PC-9 (cell line): Measurements from ENCODE around the gene WDR27. TPM values are rescaled to one million over a fixed set of nuclear protein-coding genes. Genes with fewer than 3 reads are reported as not detected.

Experiments used
- BruUV-seq: library from RNA; stranded (reverse); fragments of 400-500 nt; replicated peaks from 2 replicates; lab custom pipeline; 2021; lab: Mats Ljungman, UMichigan
- CTCF ChIA-PET: fragments of 300-600 bp; sonication (Branson Sonifier 250); formaldehyde crosslinking; loops from one replicate; lab custom pipeline; 2022; ENCODE audit warnings: antibody characterized with exemption; lab: Charles Lee
- POLR2A ChIA-PET: fragments of 300-600 bp; sonication (Branson Sonifier 250); formaldehyde crosslinking; loops from one replicate; lab custom pipeline; 2022; ENCODE audit warnings: antibody characterized with exemption; ENCODE audit not compliant: unreplicated experiment; lab: Charles Lee
- DNase-seq, 2 experiments: peaks; one replicate each; pipeline versions ENCODE4 v3.0.0 to v3.0.0-alpha.2; 2015 to 2022; ENCODE audit warnings: mixed read lengths in 1 of 2
- H2AFZ ChIP-seq: fragments of 200-600 bp; sonication (generic); 2 replicates; pipeline ENCODE4 v1.8.1; 2017; ENCODE audit warnings: antibody characterized with exemption
- H3F3A ChIP-seq: fragments of 200-600 bp; sonication (generic); 2 replicates; pipeline ENCODE4 v1.8.1; 2017; ENCODE audit warnings: antibody characterized with exemption, mild to moderate bottlenecking, low read depth; ENCODE audit not compliant: insufficient read depth
- H3K27ac ChIP-seq: fragments of 200-600 bp; sonication (generic); 2 replicates; pipeline ENCODE4 v1.6.1; 2016; ENCODE audit warnings: mixed run types
- H3K27me3 ChIP-seq: fragments of 200-600 bp; sonication (generic); 2 replicates; pipeline ENCODE4 v1.6.1; 2016; ENCODE audit warnings: low read depth, mixed run types; ENCODE audit not compliant: insufficient read depth
- H3K36me3 ChIP-seq: fragments of 200-600 bp; sonication (generic); 2 replicates; pipeline ENCODE4 v1.6.1; 2016; ENCODE audit warnings: low read depth, mixed run types
- H3K4me1 ChIP-seq: fragments of 200-600 bp; sonication (generic); replicated peaks from 2 replicates; pipeline ENCODE4 v1.6.1; 2016; ENCODE audit warnings: mixed run types; ENCODE audit not compliant: insufficient read depth
- H3K4me2 ChIP-seq: fragments of 200-600 bp; sonication (generic); 2 replicates; pipeline ENCODE4 v1.6.1; 2017; ENCODE audit warnings: mixed run types
- H3K4me3 ChIP-seq: fragments of 200-600 bp; sonication (generic); 2 replicates; pipeline ENCODE4 v1.6.1; 2016; ENCODE audit warnings: mixed run types
- H3K79me2 ChIP-seq: fragments of 200-600 bp; sonication (generic); 2 replicates; pipeline ENCODE4 v1.6.1; 2017; ENCODE audit warnings: low read depth, mixed run types
- H3K9me2 ChIP-seq: fragments of 200-600 bp; sonication (generic); 2 replicates; pipeline ENCODE4 v1.8.1; 2017; ENCODE audit warnings: mild to moderate bottlenecking; ENCODE audit not compliant: insufficient read depth
- H3K9me3 ChIP-seq: fragments of 200-600 bp; sonication (generic); 2 replicates; pipeline ENCODE4 v1.8.1; 2016; ENCODE audit warnings: low read depth; ENCODE audit not compliant: insufficient read depth
- H4K20me1 ChIP-seq: fragments of 200-600 bp; sonication (generic); 2 replicates; pipeline ENCODE4 v1.8.1; 2017; ENCODE audit not compliant: insufficient read depth
- EZH2 ChIP-seq: fragments of 200-600 bp; sonication (generic); IDR thresholded peaks from 2 replicates; pipeline ENCODE4 v1.8.0; 2017; ENCODE audit warnings: antibody characterized with exemption, low read depth
- intact Hi-C: fragments of 100-400 bp; cut with micrococcal nuclease; formaldehyde crosslinking; loops from one replicate; pipeline ENCODE4 v1.10.0; 2022; ENCODE audit not compliant: unreplicated experiment
- total RNA-seq: library from RNA; stranded (reverse); gene quantifications from 2 replicates; pipeline ENCODE4 v1.2.3, GENCODE V29; 2021
- TF ChIP-seq, protein P1 (sequence below): fragments of 200-600 bp; sonication (generic); conservative IDR thresholded peaks from 2 replicates; pipeline ENCODE4 v1.6.1; 2017; ENCODE audit warnings: mixed run types, antibody characterized with exemption, mild to moderate bottlenecking, moderate library complexity

The WDR27 gene
- total RNA-seq, 1 experiment from 2014 or later = 54.2 TPM

- H3K9me2 ChIP-seq = no peaks in the 10 kb centered on the region
- TF ChIP-seq, protein P1, sequence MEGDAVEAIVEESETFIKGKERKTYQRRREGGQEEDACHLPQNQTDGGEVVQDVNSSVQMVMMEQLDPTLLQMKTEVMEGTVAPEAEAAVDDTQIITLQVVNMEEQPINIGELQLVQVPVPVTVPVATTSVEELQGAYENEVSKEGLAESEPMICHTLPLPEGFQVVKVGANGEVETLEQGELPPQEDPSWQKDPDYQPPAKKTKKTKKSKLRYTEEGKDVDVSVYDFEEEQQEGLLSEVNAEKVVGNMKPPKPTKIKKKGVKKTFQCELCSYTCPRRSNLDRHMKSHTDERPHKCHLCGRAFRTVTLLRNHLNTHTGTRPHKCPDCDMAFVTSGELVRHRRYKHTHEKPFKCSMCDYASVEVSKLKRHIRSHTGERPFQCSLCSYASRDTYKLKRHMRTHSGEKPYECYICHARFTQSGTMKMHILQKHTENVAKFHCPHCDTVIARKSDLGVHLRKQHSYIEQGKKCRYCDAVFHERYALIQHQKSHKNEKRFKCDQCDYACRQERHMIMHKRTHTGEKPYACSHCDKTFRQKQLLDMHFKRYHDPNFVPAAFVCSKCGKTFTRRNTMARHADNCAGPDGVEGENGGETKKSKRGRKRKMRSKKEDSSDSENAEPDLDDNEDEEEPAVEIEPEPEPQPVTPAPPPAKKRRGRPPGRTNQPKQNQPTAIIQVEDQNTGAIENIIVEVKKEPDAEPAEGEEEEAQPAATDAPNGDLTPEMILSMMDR = no peak
- no peak for TF ChIP-seq EZH2
- no peaks in the 10 kb centered on the region for H3F3A ChIP-seq
- H4K20me1 ChIP-seq = no peaks in the 10 kb centered on the region
- H3K4me3 ChIP-seq = no peak overlapping the region
- no peaks in the 10 kb centered on the region for H3K36me3 ChIP-seq
- H3K9me3 ChIP-seq = no peaks in the 10 kb centered on the region
- H3K79me2 ChIP-seq = no peaks in the 10 kb centered on the region
- POLR2A ChIA-PET = no interaction called here
- H3K27ac ChIP-seq = no peak overlapping the region
- DNase-seq = no peak
- H3K4me1 ChIP-seq = no peaks in the 10 kb centered on the region
- no peak overlapping the region for H2AFZ ChIP-seq
- CTCF ChIA-PET = no interaction called here
- no peak overlapping the region for H3K4me2 ChIP-seq
- intact Hi-C loops = no loop called here
- H3K27me3 ChIP-seq = no peaks in the 10 kb centered on the region
- BruUV-seq = no TSS peak
These were observed 40.5 kb downstream of the WDR27 start for GRCh38 chr6:169661391-169661756.

- Histone ChIP-seq H4K20me1 (no peaks in the 10 kb centered on the region), H3K27me3 (no peaks in the 10 kb centered on the region), H3K36me3 (no peaks in the 10 kb centered on the region), H3K9me3 (no peaks in the 10 kb centered on the region), H3F3A (no peaks in the 10 kb centered on the region), H3K4me3 (no peak overlapping the region), H3K4me1 (no peaks in the 10 kb centered on the region), H3K27ac (no peak overlapping the region), H2AFZ (no peak overlapping the region), H3K9me2 (no peaks in the 10 kb centered on the region), H3K4me2 (no peak overlapping the region), H3K79me2 (no peaks in the 10 kb centered on the region)
- CTCF ChIA-PET = no interaction called here
- DNase-seq = no peak
- no TSS peak for BruUV-seq
- TF ChIP-seq, protein P1 = no peak
- TF ChIP-seq EZH2 = no peak
- intact Hi-C loops = no loop called here
- POLR2A ChIA-PET = no interaction called here
These were observed 41.0 kb downstream of the WDR27 start for GRCh38 chr6:169660751-169661390.

GRCh38 chr6:169659820-169660610, 41.8 kb downstream of the WDR27 start:
- no peak overlapping the region for H3K27ac ChIP-seq
- H3K4me2 ChIP-seq = no peak overlapping the region
- ChIA-PET POLR2A (no interaction called here), CTCF (no interaction called here)
- BruUV-seq = no TSS peak
- H4K20me1 ChIP-seq = no peaks in the 10 kb centered on the region
- intact Hi-C loops = no loop called here
- H3K4me1 ChIP-seq = no peaks in the 10 kb centered on the region
- no peak overlapping the region for H3K4me3 ChIP-seq
- no peak overlapping the region for H2AFZ ChIP-seq
- no peaks in the 10 kb centered on the region for H3K27me3 ChIP-seq
- TF ChIP-seq EZH2 = no peak
- TF ChIP-seq, protein P1 = no peak
- H3K79me2 ChIP-seq = no peaks in the 10 kb centered on the region
- no peaks in the 10 kb centered on the region for H3K9me2 ChIP-seq
- no peaks in the 10 kb centered on the region for H3K36me3 ChIP-seq
- DNase-seq = no peak
- H3K9me3 ChIP-seq = no peaks in the 10 kb centered on the region
- no peaks in the 10 kb centered on the region for H3F3A ChIP-seq
